ENCODE data around the gene ANXA4.

Gene ANXA4

DNA sequence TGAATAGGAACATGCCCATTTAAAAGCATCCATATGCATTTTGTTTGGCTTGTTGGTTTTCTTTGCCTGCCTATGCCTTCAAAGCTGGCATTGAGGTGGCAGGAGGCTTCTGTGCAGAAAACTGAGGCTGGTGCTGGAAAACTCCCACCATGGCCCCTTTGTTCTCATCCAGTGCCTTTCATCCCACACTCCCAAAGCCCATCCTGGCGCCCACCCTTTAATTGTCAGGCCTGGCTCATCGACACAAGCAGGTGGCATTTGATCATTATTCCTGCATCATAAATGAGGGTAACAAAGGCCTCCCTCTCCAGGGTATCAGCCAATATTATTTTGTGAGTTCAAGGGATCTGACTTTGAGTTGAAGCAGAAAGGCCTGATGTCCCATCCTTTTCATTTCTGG lies 24.7 kb upstream of the ANXA4 start:
- H3K36me3 ChIP-seq (replicated peaks): no peaks in the 10 kb centered on the region
- no peak for DNase-seq
- H3K4me3 ChIP-seq (ENCODE audit: low read depth, low read length): no peak overlapping the region
- H3K27me3 ChIP-seq (replicated peaks): no peaks in the 10 kb centered on the region
- TF ChIP-seq, protein P1, sequence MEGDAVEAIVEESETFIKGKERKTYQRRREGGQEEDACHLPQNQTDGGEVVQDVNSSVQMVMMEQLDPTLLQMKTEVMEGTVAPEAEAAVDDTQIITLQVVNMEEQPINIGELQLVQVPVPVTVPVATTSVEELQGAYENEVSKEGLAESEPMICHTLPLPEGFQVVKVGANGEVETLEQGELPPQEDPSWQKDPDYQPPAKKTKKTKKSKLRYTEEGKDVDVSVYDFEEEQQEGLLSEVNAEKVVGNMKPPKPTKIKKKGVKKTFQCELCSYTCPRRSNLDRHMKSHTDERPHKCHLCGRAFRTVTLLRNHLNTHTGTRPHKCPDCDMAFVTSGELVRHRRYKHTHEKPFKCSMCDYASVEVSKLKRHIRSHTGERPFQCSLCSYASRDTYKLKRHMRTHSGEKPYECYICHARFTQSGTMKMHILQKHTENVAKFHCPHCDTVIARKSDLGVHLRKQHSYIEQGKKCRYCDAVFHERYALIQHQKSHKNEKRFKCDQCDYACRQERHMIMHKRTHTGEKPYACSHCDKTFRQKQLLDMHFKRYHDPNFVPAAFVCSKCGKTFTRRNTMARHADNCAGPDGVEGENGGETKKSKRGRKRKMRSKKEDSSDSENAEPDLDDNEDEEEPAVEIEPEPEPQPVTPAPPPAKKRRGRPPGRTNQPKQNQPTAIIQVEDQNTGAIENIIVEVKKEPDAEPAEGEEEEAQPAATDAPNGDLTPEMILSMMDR (IDR thresholded peaks at IDR 0.05; ENCODE audit: low read depth, low read length, missing control alignments): no peak
- in situ Hi-C loops (cut with HindIII; ENCODE audit: low pct_ligation_motif_present, low sequenced_read_pairs): no loop called here
- no peak overlapping the region for H3K27ac ChIP-seq

DNA sequence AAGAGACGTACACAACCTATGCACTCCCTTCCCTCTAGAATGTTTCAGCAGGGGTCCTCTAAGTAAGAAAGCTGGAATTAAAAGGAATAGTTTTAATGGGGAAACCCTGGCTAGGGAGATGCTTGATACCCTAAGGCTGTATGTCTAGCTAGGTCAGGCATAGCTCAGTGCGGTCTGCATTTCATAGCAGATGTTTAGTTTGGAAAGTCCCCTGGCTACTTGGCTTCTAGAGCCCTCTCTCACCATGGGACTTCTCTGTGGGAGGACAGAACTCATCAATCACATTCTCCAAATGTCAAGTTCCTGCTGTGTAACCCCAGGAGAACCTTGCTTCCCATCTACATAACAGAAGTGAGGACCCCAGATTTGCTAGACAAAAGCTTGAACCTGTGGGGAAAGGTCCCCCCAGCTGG lies 24.1 kb upstream of the ANXA4 start:
- Histone ChIP-seq H3K4me3 (ENCODE audit: low read depth, low read length) (no peak overlapping the region), H3K27me3 (replicated peaks) (no peaks in the 10 kb centered on the region), H3K27ac (no peak overlapping the region), H3K36me3 (replicated peaks) (no peaks in the 10 kb centered on the region)
- DNase-seq: no peak
- TF ChIP-seq, protein P1 (IDR thresholded peaks at IDR 0.05; ENCODE audit: low read depth, low read length, missing control alignments): no peak
- in situ Hi-C loops (cut with HindIII; ENCODE audit: low pct_ligation_motif_present, low sequenced_read_pairs): no loop called here

DNA sequence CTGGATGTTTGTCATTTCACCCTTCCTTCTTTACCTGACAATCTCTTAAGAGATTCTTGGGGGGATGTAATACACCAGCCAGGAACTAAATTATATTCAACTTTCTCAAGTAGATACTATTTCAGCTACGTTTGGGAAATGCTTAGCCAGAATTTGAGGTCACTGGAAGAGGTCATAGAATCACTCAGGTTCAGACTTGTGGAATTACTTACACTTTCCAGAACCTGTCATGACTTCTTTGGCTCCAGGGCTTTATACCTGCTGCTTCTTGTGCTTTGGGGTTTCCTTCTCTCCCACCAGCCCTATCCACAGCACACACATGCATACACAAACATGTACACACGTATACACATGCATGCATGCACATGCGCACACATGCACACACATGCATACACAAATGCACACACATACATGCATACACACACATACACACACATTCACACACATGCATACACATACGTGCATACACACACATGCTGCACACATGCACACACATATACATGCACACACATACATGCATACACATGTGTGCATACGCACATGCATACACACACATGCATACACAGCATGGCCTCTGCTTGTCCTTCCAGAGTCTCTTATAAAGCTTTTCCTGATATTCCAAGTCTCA lies 23.5 kb upstream of the ANXA4 start:
- Histone ChIP-seq H3K4me3 (ENCODE audit: low read depth, low read length) (no peak overlapping the region), H3K36me3 (replicated peaks) (no peaks in the 10 kb centered on the region), H3K27me3 (replicated peaks) (no peaks in the 10 kb centered on the region), H3K27ac (no peak overlapping the region)
- TF ChIP-seq, protein P1 (IDR thresholded peaks at IDR 0.05; ENCODE audit: low read depth, low read length, missing control alignments): no peak
- DNase-seq: no peak
- in situ Hi-C loops (cut with HindIII; ENCODE audit: low pct_ligation_motif_present, low sequenced_read_pairs): no loop called here

DNA sequence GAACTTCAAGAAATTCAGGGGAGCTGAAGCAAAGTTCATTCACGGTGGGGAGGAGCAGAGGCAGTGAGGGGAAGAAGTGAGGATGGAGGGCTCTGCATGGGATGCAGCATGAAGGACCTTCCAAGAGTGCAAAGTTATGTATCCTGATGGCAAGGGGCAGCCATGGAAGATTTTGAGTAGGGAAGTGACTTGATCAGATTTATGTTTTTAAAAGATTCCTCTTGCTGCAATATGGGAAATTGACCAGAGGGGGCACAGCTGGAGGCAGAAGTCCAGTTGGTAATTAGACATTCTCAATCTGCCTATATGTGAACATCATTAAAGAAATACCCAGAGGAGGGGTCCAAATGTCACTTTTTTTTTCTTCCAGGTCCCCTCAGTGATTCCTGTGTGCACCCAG lies 21.5 kb upstream of the ANXA4 start:
- Histone ChIP-seq H3K36me3 (replicated peaks) (no peaks in the 10 kb centered on the region), H3K4me3 (ENCODE audit: low read depth, low read length) (no peak overlapping the region), H3K27me3 (replicated peaks) (no peaks in the 10 kb centered on the region), H3K27ac (no peak overlapping the region)
- TF ChIP-seq, protein P1 (IDR thresholded peaks at IDR 0.05; ENCODE audit: low read depth, low read length, missing control alignments): peak; percentile 68
- no peak for DNase-seq
- in situ Hi-C loops (cut with HindIII; ENCODE audit: low pct_ligation_motif_present, low sequenced_read_pairs): no loop called here

DNA sequence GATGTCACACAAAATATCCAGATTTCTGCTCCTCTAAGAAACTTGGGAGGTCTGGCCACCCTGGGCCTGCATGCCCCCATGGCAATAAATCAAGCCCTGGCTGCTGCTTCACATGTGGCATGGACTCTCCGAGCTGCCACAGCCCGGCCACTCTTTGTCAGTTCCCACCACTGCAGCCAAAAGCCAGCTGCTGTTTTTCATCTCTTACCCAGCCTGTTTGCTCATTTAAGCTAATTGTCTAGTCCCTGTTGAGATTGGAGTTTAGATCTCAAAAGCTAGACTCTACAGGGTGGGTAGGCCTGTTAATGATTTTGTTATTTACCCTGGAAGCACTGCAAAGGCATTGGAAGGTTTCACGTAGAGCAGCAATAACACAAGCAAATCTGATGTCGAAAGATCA lies 20.9 kb upstream of the ANXA4 start:
- Histone ChIP-seq H3K4me3 (ENCODE audit: low read depth, low read length) (no peak overlapping the region), H3K27ac (no peak overlapping the region), H3K27me3 (replicated peaks) (no peaks in the 10 kb centered on the region), H3K36me3 (replicated peaks) (no peaks in the 10 kb centered on the region)
- in situ Hi-C loops (cut with HindIII; ENCODE audit: low pct_ligation_motif_present, low sequenced_read_pairs): no loop called here
- DNase-seq: no peak
- TF ChIP-seq, protein P1 (IDR thresholded peaks at IDR 0.05; ENCODE audit: low read depth, low read length, missing control alignments): no peak

DNA sequence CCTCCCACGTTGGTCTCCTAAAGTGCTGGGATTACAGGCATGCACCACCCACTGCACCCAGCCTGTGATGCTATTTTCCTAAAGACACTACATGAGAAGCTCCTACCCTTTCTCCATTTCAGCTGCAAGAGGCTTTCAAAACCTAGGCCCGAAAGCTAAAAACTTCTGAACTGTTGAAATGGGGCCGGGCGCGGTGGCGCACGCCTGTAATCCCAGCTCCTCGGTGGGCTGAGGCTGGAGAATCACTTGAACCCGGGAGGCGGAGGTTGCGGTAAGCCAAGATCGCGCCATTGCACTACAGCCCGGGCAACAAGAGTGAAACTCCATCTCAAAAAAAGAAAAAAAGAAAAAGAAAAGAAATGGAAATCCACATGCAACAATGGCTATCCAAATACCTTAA lies 18.1 kb upstream of the ANXA4 start:
- Histone ChIP-seq H3K4me3 (ENCODE audit: low read depth, low read length) (no peak overlapping the region), H3K27me3 (replicated peaks) (no peaks in the 10 kb centered on the region), H3K36me3 (replicated peaks) (no peaks in the 10 kb centered on the region), H3K27ac (no peak overlapping the region)
- in situ Hi-C loops (cut with HindIII; ENCODE audit: low pct_ligation_motif_present, low sequenced_read_pairs): no loop called here
- no peak for DNase-seq
- TF ChIP-seq, protein P1 (IDR thresholded peaks at IDR 0.05; ENCODE audit: low read depth, low read length, missing control alignments): no peak

Measured in brain microvascular endothelial cell (primary cell).